Caco-2 (cell line): ENCODE data around the gene GPR34. TPM values are rescaled to one million over a fixed set of nuclear protein-coding genes. Genes with fewer than 3 reads are reported as not detected.

Source experiments
- BruUV-seq: library from RNA; stranded (reverse); fragments of 400-500 nt; replicated peaks from 2 replicates; lab custom pipeline; 2021; lab: Mats Ljungman, UMichigan
- CTCF ChIA-PET: fragments of 300-600 bp; sonication (Branson Sonifier 250); formaldehyde crosslinking; loops from one replicate; lab custom pipeline; 2022; ENCODE audit warnings: antibody characterized with exemption; lab: Charles Lee
- POLR2A ChIA-PET: fragments of 300-600 bp; sonication (Branson Sonifier 250); formaldehyde crosslinking; loops from one replicate; lab custom pipeline; 2022; ENCODE audit warnings: antibody characterized with exemption; lab: Charles Lee
- DNase-seq, 2 experiments: peaks; one replicate each; pipeline versions ENCODE4 v3.0.0 to v3.0.0-alpha.2; 2020 to 2022
- H3K27me3 ChIP-seq: replicated peaks from 2 replicates; pipeline ENCODE4 v1.6.0; 2011; ENCODE audit warnings: low read length; ENCODE audit not compliant: control insufficient read depth, insufficient read depth
- H3K36me3 ChIP-seq: 2 replicates; pipeline ENCODE4 v1.5.1; 2011; ENCODE audit warnings: low read length; ENCODE audit not compliant: control insufficient read depth, insufficient read depth
- H3K4me1 ChIP-seq: fragments of 250-450 bp; sonication (Bioruptor Pico); 2 replicates; pipeline ENCODE4 v1.5.1; 2020; ENCODE audit warnings: mild to moderate bottlenecking
- H3K4me3 ChIP-seq: 2 replicates; pipeline ENCODE4 v1.5.1; 2011; ENCODE audit warnings: low read depth, mild to moderate bottlenecking, control low read depth, low read length
- H3K9me3 ChIP-seq: fragments of 250-450 bp; sonication (Bioruptor Pico); 2 replicates; pipeline ENCODE4 v1.5.1; 2020; ENCODE audit warnings: mild to moderate bottlenecking, moderate library complexity
- H3K27ac Mint-ChIP-seq: one replicate; pipeline ENCODE4 v1.8.0; 2022; ENCODE audit warnings: mixed read lengths; ENCODE audit not compliant: unreplicated experiment
- H3K27me3 Mint-ChIP-seq: one replicate; pipeline ENCODE4 v1.8.0; 2022; ENCODE audit warnings: mixed read lengths; ENCODE audit not compliant: insufficient read depth, unreplicated experiment
- H3K36me3 Mint-ChIP-seq: one replicate; pipeline ENCODE4 v1.8.0; 2022; ENCODE audit warnings: mild to moderate bottlenecking, mixed read lengths; ENCODE audit not compliant: insufficient read depth, unreplicated experiment
- H3K4me1 Mint-ChIP-seq: one replicate; pipeline ENCODE4 v1.8.0; 2022; ENCODE audit warnings: low read depth, mixed read lengths; ENCODE audit not compliant: unreplicated experiment
- H3K4me3 Mint-ChIP-seq: one replicate; pipeline ENCODE4 v1.8.0; 2022; ENCODE audit warnings: mild to moderate bottlenecking, moderate library complexity, mixed read lengths; ENCODE audit not compliant: unreplicated experiment
- H3K9me3 Mint-ChIP-seq: one replicate; pipeline ENCODE4 v1.8.0; 2022; ENCODE audit warnings: mixed read lengths; ENCODE audit not compliant: unreplicated experiment
- CTCF ChIP-seq, 2 experiments: fragments of 200-600 bp in 1 of 2; IDR thresholded peaks; 1 replicate in 1 of 2; 2 replicates in 1 of 2; pipeline versions ENCODE4 v1.5.1 to v1.8.0; 2011 to 2022; ENCODE audit warnings: antibody characterized with exemption in 1 of 2, control low read depth in 1 of 2, inconsistent platforms in 1 of 2, low read depth in 1 of 2, low read length in 1 of 2, mild to moderate bottlenecking in 1 of 2, moderate library complexity in 1 of 2; ENCODE audit not compliant: insufficient read depth in 1 of 2, severe bottlenecking in 1 of 2, unreplicated experiment in 1 of 2
- intact Hi-C: fragments of 100-400 bp; cut with micrococcal nuclease; formaldehyde crosslinking; loops from one replicate; pipeline ENCODE4 v1.10.0; 2022; ENCODE audit not compliant: unreplicated experiment
- total RNA-seq: library from RNA; stranded (reverse); gene quantifications from 2 replicates; pipeline ENCODE4 v1.2.3, GENCODE V29; 2022

GPR34 gene
- total RNA-seq, 1 experiment from 2014 or later = not detected

- Histone ChIP-seq H3K4me1 (no peaks in the 10 kb centered on the region), H3K4me3 (no peak overlapping the region), H3K9me3 (no peaks in the 10 kb centered on the region), H3K36me3 (no peaks in the 10 kb centered on the region), H3K27me3 (no peaks in the 10 kb centered on the region)
- Mint-ChIP-seq H3K27ac (no peak overlapping the region), H3K4me1 (no peaks in the 10 kb centered on the region), H3K27me3 (no peaks in the 10 kb centered on the region), H3K9me3 (no peaks in the 10 kb centered on the region), H3K4me3 (no peak overlapping the region), H3K36me3 (peaks cover under 1% of the 10 kb centered on the region)
- BruUV-seq = no TSS peak
- POLR2A ChIA-PET = no interaction called here
- no peak for DNase-seq
- CTCF ChIA-PET = no interaction called here
- TF ChIP-seq CTCF (IDR thresholded peaks at IDR 0.05; ENCODE audit: insufficient read depth in 1 of 2, low read depth in 1 of 2, low read length in 1 of 2, severe bottlenecking in 1 of 2, unreplicated experiment in 1 of 2) = no peak
- intact Hi-C loops = no loop called here
Observed at GRCh38 chrX:41703574-41704029, 14.8 kb downstream of the GPR34 start.

- no peaks in the 10 kb centered on the region for H3K27me3 Mint-ChIP-seq
- ChIA-PET CTCF (no interaction called here), POLR2A (no interaction called here)
- no peaks in the 10 kb centered on the region for H3K36me3 Mint-ChIP-seq
- BruUV-seq = no TSS peak
- Histone ChIP-seq H3K27me3 (no peaks in the 10 kb centered on the region), H3K4me3 (no peak overlapping the region), H3K4me1 (no peaks in the 10 kb centered on the region), H3K9me3 (no peaks in the 10 kb centered on the region), H3K36me3 (no peaks in the 10 kb centered on the region)
- H3K9me3 Mint-ChIP-seq = no peaks in the 10 kb centered on the region
- H3K4me3 Mint-ChIP-seq = no peak overlapping the region
- TF ChIP-seq CTCF (IDR thresholded peaks at IDR 0.05; ENCODE audit: insufficient read depth in 1 of 2, low read depth in 1 of 2, low read length in 1 of 2, severe bottlenecking in 1 of 2, unreplicated experiment in 1 of 2) = no peak
- intact Hi-C loops = no loop called here
- no peak for DNase-seq
- no peak overlapping the region for H3K27ac Mint-ChIP-seq
- H3K4me1 Mint-ChIP-seq = no peaks in the 10 kb centered on the region
Observed at GRCh38 chrX:41705042-41705441, 16.3 kb downstream of the GPR34 start.

- no peaks in the 10 kb centered on the region for H3K36me3 Mint-ChIP-seq
- intact Hi-C loops = no loop called here
- CTCF ChIA-PET = no interaction called here
- Histone ChIP-seq H3K27me3 (no peaks in the 10 kb centered on the region), H3K36me3 (no peaks in the 10 kb centered on the region), H3K4me1 (no peaks in the 10 kb centered on the region), H3K4me3 (no peak overlapping the region), H3K9me3 (no peaks in the 10 kb centered on the region)
- POLR2A ChIA-PET = no interaction called here
- no peaks in the 10 kb centered on the region for H3K4me1 Mint-ChIP-seq
- no TSS peak for BruUV-seq
- no peak for TF ChIP-seq CTCF (IDR thresholded peaks at IDR 0.05; ENCODE audit: insufficient read depth in 1 of 2, low read depth in 1 of 2, low read length in 1 of 2, severe bottlenecking in 1 of 2, unreplicated experiment in 1 of 2)
- H3K27me3 Mint-ChIP-seq = no peaks in the 10 kb centered on the region
- H3K9me3 Mint-ChIP-seq = no peaks in the 10 kb centered on the region
- no peak overlapping the region for H3K4me3 Mint-ChIP-seq
- no peak overlapping the region for H3K27ac Mint-ChIP-seq
- no peak for DNase-seq
Observed at GRCh38 chrX:41705680-41706374, 17.1 kb downstream of the GPR34 start.
